Eye (tissue), 1 donor: ENCODE data around the gene SERPINB12.
A peak's percentile ranks its signal among the peaks of the same experiment; 100 is the strongest.

Source experiments
- DNase-seq: peaks from one replicate; pipeline ENCODE4 v3.0.0-alpha.2; 2015

SERPINB12 gene

DNA sequence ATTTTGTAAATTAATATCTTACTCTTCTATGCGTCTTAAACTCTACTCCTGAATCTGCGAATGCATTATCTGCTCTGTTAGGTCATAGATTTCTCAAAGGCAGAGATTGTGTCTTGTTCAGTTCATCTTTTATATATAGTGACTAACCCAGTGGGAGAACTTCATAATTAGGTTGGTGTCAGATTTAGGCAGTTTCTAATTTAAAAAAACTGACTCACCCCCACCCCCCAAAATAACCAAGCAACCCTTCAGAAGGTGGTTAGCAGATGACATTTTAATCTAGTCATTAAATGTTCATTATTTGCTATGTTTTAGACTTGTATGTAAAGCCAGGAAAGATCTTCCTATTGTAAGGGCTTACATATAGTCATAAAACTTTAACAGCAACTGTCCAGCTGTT is 10.4 kb downstream of the SERPINB12 start:
- no peak for DNase-seq

DNA sequence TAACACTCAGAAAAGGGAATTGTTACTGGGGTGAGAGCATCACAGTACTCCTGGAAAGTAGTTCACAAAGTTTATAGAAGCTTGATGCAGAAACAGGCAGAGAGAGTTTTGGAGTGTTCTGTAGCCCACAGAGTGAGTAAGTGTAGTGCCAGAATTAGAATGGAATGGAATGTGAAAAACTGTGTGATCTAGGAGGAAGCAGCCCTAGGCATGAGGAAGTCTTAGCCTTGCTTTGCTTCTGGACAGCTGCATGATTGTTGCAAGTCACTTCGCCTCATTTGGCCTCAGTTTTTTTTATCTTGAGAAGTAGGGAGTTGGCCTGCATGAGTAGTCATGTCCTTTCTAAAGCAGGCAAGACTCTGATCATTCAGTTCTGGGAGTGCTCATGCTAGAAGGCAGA is 10.9 kb downstream of the SERPINB12 start:
- peak; percentile 8 for DNase-seq

DNA sequence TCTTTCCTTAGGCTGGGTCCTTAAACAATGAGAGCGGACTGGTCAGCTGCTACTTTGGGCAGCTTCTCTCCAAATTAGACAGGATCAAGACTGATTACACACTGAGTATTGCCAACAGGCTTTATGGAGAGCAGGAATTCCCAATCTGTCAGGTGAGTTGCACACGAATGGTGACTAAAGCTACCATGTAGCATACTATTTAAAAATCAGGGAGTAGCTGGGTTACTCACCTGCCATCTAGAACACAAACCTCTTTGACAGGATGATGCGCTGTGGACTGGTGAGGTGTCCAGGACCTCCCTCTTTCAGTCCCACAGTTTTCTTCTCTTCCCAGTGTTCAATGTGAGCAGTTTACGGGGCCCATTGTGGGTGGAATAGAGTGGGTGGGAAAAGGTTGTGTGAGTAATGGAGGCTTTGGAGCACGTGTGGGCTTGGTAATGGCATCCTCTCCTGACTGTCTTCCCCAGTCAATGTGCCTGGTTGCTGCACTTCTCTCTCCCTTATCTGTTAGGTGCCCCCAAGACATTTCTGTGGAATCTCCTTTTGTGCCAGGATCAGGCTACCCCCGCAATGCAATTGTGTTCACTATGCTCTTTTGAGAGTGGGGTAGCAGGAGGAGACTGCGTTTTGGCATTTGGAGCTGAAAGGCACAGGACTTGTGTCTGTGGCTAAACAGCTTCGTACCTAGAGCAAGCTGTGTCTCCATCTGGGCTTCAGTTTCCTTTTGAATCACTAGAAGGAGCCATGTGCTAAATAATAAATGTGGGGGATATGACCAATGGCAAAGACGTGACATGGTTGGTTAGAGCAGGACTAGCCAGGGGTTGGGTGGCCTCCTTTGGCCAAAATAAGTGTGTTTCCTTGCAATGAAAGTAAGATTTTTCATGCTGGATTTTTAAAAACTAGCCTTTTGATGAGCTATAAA is 17.7 kb downstream of the SERPINB12 start:
- DNase-seq: no peak

DNA sequence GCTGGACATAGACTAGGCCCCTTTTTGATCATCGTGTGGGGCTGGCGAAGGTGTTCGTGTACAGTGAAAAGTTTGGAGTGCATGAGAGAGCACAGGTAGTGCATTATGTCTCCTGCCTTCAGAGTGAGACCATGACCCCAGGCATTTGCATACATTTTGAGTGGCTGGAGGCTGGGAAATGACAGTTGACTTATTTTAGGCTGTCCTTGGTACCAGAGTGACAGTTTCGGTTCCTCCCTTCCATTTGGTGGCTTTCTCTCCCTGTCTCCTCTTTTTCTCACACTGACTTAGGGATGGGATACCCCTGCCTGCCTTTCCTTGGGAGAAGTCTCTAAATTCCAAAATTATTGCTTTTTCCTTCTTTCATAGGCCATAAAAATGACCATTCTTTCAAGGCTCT is 20.1 kb downstream of the SERPINB12 start:
- DNase-seq: no peak

DNA sequence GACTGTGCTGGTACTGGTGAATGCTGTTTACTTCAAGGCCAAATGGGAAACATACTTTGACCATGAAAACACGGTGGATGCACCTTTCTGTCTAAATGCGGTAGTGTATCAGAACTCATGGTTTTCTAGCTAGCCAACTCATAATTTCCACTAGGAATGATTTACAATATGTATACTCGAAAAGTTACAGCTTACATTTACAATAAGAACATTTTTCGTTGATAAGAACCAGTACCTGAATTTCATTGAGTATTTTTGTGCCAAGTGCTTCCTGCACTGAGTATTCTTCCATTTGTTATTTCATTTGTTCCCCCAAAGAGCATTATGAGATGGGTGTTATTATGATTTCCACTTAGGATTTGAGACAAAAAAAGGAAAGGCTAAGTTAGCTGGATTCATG is 21.9 kb downstream of the SERPINB12 start:
- no peak for DNase-seq

DNA sequence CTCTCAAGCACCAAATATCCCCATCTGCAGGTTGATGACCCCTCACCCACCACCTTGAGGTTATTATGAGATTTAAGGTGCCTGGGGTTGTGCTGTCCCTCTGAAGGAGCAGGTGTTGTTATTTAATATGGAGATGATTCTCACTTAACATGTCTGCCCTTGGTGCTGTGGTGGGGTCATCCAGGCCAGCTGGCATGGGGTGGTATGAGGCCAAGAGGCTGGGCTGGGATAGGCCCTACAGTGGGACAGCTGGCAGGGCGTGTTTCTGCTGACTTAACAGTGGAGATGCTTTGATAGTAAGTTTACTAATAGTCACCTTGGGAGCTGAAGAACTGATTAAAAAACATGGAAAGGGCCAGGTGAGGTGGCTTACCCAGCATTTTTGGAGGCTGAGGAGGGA is 22.4 kb downstream of the SERPINB12 start:
- no peak for DNase-seq

DNA sequence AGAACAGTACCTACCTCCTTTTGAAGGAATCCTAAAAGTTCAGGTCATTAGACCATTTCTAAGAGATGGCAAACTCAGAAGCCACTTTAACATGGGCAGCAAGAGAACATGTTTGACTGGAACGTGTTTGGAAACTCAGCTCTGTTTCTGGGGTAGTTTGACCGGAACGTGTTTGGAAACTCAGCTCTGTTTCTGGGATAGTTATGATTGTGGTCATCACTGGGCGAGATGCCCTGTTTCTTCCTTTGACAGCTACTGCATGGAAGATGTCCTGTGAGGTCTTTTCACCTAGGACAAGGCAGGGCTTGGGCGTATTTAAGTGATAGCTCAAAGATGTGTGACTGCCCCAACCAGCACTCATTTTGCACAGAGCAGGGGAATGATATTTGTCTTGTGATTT is 25.1 kb downstream of the SERPINB12 start:
- no peak for DNase-seq

DNA sequence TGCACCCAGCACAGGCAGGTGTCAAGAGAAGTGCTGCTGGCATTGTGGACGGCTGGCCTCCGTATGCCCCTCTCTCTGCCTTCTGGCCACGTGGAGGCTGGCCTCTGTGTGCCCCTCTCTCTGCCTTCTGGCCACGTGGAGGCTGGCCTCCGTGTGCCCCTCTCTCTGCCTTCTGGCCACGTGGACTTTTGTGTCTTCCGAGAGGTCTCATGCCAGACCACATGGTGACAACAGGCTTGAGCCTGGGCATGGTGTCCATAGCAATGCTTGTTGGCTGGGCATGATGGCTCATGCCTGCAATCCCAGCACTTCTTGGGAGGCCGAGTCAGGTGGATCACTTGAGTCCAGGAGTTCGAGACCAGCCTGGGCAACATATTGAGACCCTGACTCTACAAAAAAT is 25.7 kb downstream of the SERPINB12 start:
- DNase-seq: no peak

DNA sequence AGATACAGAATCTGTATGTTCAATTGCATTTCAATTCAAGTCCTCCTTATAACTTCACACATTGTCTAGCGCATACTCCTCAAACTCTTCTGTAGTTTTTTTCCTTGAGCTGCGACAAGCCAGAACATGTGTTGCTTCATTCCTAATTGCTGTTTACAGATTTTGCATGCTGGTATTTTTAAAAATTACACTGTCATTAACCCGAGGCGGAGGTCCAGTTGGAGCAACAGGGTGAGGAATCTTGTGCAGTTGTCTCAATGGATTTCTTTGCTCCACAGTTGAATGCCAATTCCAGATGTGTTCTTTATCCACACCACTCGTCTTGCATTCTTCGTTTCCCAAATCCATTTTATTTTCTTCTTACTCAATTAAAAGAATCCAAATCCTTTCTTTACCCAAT is 28.6 kb downstream of the SERPINB12 start:
- DNase-seq: no peak

DNA sequence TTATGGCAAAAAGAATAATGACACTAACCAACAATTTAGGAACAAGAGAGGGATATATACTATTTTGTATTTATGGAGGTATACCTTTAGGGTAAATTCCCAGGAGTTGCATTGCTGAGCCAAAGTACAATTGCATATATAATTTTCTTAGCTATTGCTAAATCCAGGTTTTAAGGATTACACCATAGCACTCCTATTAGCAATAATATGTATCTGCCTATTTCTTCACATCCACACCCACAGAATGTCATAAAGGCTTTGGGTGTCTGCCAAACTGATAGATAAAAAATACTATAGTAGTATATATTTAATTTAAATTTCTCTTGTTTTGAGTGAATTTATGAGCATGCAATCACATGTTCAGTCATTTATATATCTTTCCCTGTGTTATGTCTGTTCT is 33.5 kb downstream of the SERPINB12 start:
- no peak for DNase-seq

DNA sequence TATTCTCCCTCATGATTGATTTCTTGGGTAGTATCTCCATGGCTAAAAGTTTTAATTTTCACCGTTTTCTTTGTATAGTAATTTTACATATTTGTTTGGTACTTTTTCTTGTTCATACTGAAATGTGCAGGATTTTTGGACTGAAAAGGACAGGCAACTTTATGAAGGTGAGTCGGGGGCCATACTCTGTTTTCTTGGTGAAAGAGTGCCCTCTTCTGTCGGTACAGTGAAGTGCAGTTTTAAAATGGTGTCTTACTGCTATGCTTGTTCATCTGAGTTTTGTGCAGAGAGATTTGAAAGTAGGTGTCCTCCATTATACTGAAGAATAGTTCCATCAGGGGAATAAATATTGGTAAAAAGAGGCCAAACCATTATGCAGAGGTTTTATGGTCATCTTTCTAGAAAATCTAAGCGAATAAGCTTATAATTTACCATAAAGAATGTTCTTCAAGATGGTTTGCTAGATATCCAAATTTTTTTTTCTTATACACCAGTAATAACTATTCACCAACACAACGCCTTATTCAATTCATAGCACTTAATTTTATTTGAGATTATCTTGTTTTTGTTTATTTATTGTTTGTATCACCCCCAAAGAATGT is 36.3 kb downstream of the SERPINB12 start:
- DNase-seq: peak; percentile 60

DNA sequence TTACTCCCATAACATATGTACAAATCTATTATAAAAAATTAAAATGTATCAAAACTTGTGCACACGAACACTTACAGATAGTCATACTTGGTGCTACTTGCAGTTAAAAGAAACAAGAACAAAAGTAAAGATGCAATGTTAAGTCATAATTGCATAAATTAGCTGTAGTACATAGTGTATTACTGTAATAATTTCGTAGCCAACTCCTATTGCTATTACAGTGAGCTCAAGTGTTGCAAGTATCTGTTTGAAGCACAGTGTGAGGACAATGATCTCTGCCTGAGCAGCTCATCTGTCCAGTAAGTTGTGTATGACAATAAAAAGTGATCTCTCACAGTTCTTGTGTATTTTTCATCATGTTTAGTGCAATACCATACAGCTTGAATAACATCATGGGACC is 37.4 kb downstream of the SERPINB12 start:
- no peak for DNase-seq

DNA sequence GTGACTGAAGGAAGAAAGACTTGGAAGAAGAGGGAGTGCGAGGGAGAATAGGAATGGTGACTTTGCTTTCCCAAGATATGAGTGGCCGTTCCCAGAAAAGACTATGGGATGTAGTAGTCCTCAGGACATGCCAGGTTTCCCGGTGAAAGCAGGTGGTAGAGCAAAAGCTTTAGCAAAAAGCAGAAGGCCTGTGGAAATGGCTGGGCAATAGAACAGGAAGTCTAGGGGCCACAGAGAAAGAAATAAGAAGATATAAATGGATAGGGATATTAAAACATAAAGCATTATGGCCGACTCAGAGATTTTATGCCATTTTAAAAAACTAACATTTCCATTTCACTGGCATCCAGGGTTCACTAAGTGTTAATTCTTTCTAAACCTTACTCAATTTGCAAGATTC is 43.8 kb downstream of the SERPINB12 start:
- DNase-seq: no peak

DNA sequence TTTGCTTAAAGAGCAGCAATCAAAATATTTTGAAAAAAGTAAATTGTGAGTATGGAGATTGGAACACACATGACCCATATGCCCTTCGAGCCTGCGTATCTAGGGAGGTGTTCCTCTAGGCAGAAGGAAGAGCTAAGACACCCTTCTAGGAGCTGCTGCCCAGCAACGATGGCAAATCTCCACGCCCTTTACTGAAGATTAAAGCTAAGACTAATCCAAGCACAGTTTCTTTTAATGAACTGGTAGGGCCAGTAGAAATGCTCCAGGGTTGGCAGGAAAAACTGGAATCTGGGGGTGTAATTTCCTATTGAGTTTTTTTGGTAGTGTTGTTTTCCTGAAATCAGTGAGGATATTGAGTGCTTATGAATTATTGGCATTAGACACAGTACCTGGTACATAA is 44.3 kb downstream of the SERPINB12 start:
- no peak for DNase-seq

DNA sequence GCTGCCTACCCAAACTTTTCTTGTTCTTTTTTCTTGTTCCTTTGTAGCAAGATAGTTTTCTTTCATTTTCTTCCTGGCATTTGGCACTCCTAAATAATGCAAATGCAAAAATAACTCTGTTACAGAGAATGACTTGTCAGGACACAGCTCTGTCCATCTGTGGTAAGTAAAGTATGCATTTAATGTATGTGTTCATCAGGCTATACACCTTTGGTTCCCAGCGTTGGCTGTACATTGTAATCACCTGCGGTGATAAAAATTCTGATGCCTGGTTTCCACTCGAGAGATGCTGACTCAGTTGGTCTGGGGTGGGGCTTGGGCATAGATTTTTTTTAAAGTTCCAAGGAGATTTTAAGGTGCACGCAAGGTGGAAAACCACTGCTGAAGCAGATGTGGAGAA is 44.8 kb downstream of the SERPINB12 start, which contains the start of gene SERPINB13:
Gene SERPINB13 (plus strand): TSS at position 378 of the 400 bp plus-strand sequence. CDS start 1,325 bp downstream, outside the sequence.
- no peak for DNase-seq

DNA sequence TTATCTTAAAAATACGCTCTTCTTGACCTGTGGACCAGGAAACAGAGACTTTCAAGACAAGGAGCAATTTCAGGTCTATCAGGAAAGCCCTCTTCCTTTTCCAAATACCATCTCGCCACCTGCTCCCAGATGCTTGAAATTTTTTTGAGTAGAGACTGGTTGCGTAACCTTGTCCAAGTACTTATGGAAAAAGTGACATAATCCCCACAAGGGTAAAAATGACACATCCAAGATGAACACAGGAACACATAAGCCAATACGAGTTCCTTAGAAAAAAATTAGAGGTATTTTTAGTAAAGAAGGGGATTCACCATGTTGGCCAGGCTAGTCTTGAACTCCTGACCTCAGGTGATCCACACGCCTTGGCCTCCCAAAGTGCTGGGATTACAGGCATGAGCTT is 46.7 kb downstream of the SERPINB12 start:
- DNase-seq: no peak

DNA sequence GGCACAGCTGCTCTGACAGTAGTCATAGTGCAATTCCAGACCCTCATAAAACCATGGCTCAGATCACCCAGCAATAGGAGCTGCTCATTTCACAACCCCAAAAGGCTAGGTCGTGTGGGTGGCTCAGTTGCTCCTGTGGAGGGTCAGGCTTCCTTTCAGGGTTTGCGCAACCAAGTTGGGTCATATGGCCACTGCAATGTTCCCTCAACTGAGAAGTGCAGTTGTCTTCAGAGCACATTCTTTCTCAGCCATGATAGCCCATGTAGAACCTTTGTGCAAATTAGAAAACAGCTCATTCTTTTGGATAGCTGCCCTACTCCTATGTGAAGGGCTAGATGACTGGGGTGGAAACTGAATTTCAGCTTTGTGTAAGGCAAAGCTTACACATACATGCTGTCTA is 48.2 kb downstream of the SERPINB12 start:
- DNase-seq: no peak

DNA sequence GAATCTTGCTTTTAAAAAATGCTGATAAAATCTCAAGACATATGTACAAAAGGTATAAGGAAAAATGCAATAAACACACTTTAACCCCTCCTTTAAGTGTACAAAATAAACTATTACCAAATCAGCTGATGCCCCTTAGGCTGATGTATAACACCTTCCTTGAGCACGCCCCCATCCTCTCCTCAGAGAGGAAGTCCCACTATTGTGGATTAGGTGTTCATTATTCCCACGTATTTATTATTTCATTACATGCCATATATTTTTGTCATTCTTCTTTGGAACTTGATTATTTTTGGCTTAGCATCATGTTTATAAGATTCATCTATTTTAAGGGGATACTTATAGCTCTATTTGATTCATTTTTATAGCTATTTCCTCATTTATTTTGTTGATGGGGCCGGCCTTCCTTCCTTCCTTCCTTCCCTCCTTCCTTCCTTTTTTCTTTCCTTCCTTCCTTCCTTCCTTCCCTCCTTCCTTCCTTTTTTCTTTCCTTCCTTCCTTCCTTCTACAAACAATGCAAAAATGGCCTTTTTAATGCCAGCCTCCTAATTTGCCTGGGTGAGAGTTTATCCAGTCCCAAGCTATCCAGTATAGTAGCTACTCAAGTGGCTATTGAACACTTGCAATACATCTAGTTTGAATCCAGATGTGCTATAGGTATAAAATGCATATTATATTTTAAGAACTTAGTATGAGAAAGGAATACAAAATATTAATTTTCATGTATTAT is 49.0 kb downstream of the SERPINB12 start:
- no peak for DNase-seq

DNA sequence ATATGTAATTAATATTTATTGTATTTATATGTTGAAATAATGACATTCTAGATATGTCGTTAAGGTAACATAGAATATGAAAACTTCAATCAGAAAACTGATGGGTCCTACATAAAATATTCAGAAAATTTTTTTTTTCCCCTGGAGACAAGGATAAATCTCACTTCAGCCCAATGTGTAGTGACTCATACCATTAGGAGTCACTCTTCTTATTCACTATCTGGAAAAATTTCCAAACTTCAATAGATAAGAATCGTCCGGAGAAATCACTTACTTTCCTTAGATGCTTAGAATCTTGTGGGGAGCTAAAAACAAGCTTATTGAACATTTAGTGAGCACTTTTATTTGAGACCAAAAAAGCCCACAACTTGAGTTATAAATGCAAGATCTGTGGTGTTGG is 49.6 kb downstream of the SERPINB12 start:
- DNase-seq: no peak

DNA sequence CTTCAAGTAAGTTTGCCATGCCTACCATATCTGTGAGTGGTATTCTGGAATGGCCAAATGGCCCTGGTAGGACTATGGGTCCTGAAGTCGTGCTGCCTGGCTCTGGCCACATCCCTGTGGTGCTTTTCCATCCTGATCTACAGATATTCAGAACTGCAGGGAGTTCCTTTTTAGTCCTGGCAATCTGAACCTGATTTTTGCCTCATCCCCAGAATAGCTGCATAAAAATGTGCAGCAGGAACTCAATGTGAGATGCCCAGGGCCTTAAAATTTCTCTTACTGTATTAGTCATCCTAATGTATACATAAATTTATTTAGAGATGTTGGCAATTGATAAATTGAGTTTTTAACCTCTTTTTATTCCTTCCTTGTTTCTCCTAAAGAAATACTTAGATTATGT is 50.3 kb downstream of the SERPINB12 start:
- DNase-seq: no peak

DNA sequence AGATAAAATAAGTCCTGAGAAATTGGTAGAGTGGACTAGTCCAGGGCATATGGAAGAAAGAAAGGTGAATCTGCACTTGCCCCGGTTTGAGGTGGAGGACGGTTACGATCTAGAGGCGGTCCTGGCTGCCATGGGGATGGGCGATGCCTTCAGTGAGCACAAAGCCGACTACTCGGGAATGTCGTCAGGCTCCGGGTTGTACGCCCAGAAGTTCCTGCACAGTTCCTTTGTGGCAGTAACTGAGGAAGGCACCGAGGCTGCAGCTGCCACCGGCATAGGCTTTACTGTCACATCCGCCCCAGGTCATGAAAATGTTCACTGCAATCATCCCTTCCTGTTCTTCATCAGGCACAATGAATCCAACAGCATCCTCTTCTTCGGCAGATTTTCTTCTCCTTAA is 54.8 kb downstream of the SERPINB12 start:
- DNase-seq: no peak

DNA sequence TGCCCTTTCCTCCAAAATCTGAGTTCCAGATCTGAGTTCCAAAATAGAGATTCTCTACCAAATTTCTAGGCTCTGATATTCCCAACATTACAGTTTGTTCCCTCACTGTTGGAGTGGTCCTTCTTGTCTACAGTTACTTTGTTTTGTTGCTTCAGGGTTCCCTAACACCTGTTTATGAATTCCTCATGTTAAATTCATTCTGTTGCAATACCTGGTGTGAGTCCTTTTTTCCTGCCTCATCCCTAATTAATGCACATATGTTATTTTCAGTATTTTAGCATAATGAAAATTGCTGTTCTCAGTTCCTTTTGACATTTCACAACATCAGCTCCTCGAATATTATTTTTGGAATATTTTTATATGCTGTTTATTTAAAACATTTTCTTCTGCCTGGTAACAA is 61.2 kb downstream of the SERPINB12 start:
- no peak for DNase-seq

DNA sequence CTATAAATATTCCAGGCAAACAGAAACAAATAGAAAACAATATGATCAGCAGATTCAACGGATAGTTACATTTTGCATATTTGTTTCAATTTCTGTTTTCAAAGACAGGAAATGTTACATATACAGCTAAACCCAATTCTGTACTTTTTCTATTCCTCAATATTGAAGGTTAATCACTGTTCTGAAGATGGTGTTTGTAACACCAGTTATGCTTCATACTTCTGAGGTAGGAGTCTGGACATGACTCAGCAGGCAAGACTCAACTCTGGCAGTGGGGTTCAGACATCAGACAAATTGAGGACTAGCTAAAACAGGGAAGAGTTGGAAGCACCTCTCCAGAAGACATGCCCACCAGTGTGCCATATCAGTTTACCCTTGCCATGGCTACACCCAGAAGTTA is 61.6 kb downstream of the SERPINB12 start:
- no peak for DNase-seq
